Tibial nerve (tissue), 4 donors: ENCODE measurements around the gene GHITM.

Experiments
- EP300 ChIP-seq, 2 donors: sonication (generic); formaldehyde crosslinking; IDR thresholded peaks; one replicate each; pipeline ENCODE4 v1.6.1; 2017; ENCODE audit warnings: antibody characterized with exemption in 2 of 2, mild to moderate bottlenecking in 1 of 2
- TF ChIP-seq, protein P1 (sequence below), 5 experiments: fragments of 200-600 bp in 3 of 5; fragments of 450-650 bp in 2 of 5; sonication (generic) in 3 of 5; IDR thresholded peaks; one replicate each; pipeline ENCODE4 v1.5.1; 2016 to 2019; ENCODE audit warnings: antibody characterized with exemption in 5 of 5, mild to moderate bottlenecking in 3 of 5, moderate library complexity in 2 of 5

DNA sequence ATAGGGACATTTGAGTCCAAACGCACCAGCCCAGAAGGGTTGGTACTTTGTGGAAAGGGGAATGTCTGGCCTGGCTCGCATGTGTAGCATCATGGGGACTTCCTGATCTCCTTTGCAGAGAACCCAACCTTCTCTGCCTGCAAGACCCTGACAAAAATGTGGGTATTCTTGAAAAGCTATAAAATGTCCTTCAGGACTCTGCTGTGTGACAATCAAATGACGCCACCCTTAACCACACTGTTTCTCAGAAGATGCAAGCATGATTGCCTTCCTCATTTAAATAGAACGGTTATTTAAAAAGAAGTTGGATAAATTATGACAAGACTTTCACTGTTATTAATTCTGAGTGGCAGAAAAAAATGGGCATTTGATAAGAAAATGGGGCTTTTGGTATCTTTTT, 19.2 kb downstream of the GHITM start:
- TF ChIP-seq, protein P1, sequence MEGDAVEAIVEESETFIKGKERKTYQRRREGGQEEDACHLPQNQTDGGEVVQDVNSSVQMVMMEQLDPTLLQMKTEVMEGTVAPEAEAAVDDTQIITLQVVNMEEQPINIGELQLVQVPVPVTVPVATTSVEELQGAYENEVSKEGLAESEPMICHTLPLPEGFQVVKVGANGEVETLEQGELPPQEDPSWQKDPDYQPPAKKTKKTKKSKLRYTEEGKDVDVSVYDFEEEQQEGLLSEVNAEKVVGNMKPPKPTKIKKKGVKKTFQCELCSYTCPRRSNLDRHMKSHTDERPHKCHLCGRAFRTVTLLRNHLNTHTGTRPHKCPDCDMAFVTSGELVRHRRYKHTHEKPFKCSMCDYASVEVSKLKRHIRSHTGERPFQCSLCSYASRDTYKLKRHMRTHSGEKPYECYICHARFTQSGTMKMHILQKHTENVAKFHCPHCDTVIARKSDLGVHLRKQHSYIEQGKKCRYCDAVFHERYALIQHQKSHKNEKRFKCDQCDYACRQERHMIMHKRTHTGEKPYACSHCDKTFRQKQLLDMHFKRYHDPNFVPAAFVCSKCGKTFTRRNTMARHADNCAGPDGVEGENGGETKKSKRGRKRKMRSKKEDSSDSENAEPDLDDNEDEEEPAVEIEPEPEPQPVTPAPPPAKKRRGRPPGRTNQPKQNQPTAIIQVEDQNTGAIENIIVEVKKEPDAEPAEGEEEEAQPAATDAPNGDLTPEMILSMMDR (IDR thresholded peaks at IDR 0.05), result no peak
- TF ChIP-seq EP300 (IDR thresholded peaks at IDR 0.05), result no peak
